ENCODE data around the gene TIMD4. TPM values are rescaled to one million over a fixed set of nuclear protein-coding genes. Genes with fewer than 3 reads are reported as not detected.
"Not testable (repeated sequence)": the region's sequence is repeated elsewhere in the genome, so short reads cannot be mapped to it uniquely, and the experiment has no call there.

Gene TIMD4
- total RNA-seq, 1 experiment from 2014 or later, result not detected

DNA sequence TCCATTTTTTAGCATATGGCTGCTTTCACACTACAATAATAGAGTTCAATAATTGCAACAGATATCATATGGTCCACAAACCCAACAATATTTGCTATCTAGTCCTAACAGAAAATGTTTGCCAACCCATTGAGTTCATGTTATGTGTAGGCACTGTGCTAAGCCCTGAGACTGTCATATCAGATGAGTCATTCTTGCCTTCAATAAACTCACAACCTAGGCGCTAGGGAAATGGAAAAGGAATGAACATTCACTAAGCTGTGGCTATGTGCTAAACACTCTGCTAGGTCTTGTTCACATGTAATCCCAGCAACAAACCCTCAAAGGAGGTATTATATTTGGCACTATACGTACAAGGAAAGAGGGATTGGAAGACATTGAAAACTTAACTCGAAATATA lies 8.4 kb upstream of the TIMD4 start:
- DNase-seq, result no peak
- Mint-ChIP-seq H3K27me3 (ENCODE audit: unreplicated experiment) (no peaks in the 10 kb centered on the region), H3K4me1 (ENCODE audit: low read depth, unreplicated experiment) (no peaks in the 10 kb centered on the region), H3K27ac (ENCODE audit: unreplicated experiment) (no peak overlapping the region), H3K9me3 (ENCODE audit: low read depth, unreplicated experiment) (peaks cover 6% of the 10 kb centered on the region), H3K4me3 (ENCODE audit: low read depth, unreplicated experiment) (no peak overlapping the region), H3K36me3 (ENCODE audit: insufficient read depth, unreplicated experiment) (no peaks in the 10 kb centered on the region)
- BruUV-seq (replicated peaks), result no TSS peak
- CTCF ChIA-PET, result interaction anchor here (2.0 kb wide), 1 partner anchor 161 kb away, joined by 4 read pairs; no protein-coding TSS in a partner anchor
- TF ChIP-seq, protein P1, sequence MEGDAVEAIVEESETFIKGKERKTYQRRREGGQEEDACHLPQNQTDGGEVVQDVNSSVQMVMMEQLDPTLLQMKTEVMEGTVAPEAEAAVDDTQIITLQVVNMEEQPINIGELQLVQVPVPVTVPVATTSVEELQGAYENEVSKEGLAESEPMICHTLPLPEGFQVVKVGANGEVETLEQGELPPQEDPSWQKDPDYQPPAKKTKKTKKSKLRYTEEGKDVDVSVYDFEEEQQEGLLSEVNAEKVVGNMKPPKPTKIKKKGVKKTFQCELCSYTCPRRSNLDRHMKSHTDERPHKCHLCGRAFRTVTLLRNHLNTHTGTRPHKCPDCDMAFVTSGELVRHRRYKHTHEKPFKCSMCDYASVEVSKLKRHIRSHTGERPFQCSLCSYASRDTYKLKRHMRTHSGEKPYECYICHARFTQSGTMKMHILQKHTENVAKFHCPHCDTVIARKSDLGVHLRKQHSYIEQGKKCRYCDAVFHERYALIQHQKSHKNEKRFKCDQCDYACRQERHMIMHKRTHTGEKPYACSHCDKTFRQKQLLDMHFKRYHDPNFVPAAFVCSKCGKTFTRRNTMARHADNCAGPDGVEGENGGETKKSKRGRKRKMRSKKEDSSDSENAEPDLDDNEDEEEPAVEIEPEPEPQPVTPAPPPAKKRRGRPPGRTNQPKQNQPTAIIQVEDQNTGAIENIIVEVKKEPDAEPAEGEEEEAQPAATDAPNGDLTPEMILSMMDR (IDR thresholded peaks at IDR 0.05; ENCODE audit: unreplicated experiment), result no peak
- intact Hi-C loops (cut with micrococcal nuclease; ENCODE audit: unreplicated experiment), result no loop called here

DNA sequence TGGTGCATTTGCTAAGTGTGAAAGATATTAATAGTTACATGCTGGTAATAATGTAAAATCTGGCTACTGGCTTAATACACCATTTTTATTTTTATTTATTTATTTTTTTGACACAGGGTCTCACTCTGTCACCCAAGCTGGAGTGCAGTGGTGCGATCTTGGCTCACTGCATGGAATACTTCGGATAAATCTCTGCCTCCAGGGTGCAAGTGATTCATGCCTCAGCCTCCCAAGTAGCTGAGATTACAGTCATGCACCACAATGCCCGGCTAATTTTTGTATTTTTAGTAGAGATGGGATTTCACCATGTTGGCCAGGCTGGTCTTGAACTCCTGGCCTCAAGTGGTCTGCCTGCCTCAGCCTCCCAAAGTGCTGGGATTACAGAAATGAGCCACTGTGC lies 4.4 kb upstream of the TIMD4 start:
- H3K27me3 Mint-ChIP-seq (ENCODE audit: unreplicated experiment); H3K4me3 Mint-ChIP-seq (ENCODE audit: low read depth, unreplicated experiment); H3K36me3 Mint-ChIP-seq (ENCODE audit: insufficient read depth, unreplicated experiment); CTCF ChIA-PET; H3K27ac Mint-ChIP-seq (ENCODE audit: unreplicated experiment); H3K9me3 Mint-ChIP-seq (ENCODE audit: low read depth, unreplicated experiment); DNase-seq; intact Hi-C loops (cut with micrococcal nuclease; ENCODE audit: unreplicated experiment); BruUV-seq (replicated peaks); H3K4me1 Mint-ChIP-seq (ENCODE audit: low read depth, unreplicated experiment): not testable (repeated sequence)

DNA sequence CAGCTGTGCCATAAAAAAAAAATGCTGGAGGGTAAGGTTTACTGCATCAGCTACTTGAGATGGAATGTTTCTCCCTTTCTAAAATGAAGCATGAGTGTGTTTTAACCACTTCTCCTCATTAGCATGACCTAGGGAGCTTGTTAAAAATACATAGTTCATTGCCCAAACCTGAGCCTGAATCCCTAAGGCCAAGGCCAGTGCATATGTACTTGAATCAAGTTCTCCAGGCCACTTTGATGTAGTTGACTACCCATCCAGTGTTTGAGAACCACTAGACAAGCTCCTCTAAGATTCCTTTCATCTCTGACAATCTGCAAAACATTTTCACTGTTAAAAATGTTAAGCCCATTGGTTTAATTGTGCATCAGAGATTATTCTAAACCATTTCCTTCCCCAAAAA lies 6.7 kb downstream of the TIMD4 start:
- no peak for DNase-seq
- TF ChIP-seq, protein P1 (IDR thresholded peaks at IDR 0.05; ENCODE audit: unreplicated experiment), result no peak
- H3K27ac Mint-ChIP-seq (ENCODE audit: unreplicated experiment), result no peak overlapping the region
- CTCF ChIA-PET, result interaction anchor here (0.7 kb wide), 1 partner anchor 1143 kb away, joined by 13 read pairs; no protein-coding TSS in a partner anchor
- H3K9me3 Mint-ChIP-seq (ENCODE audit: low read depth, unreplicated experiment), result no peaks in the 10 kb centered on the region
- no peaks in the 10 kb centered on the region for H3K36me3 Mint-ChIP-seq (ENCODE audit: insufficient read depth, unreplicated experiment)
- no peaks in the 10 kb centered on the region for H3K27me3 Mint-ChIP-seq (ENCODE audit: unreplicated experiment)
- H3K4me1 Mint-ChIP-seq (ENCODE audit: low read depth, unreplicated experiment), result no peaks in the 10 kb centered on the region
- no TSS peak for BruUV-seq (replicated peaks)
- no peak overlapping the region for H3K4me3 Mint-ChIP-seq (ENCODE audit: low read depth, unreplicated experiment)
- intact Hi-C loops (cut with micrococcal nuclease; ENCODE audit: unreplicated experiment), result no loop called here

DNA sequence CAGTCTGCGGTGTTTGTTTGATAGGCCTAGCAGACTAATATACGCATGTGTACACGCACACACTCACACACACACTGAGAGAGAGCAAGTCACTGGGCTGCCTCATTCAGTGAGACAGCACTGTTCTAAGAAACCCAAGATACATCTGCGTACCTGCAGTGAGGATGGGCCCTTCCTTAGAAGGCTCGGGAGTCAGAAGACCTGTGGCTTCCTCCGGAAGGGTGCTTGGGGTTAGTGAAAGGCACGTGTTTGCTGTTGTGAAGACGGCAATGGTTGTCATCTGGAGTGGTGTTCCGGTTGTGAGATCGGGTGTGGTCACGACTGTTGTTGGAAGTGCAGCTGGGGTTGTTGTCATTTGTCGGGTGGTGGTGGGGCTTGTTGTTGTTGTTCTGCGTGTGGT lies 11.7 kb downstream of the TIMD4 start:
- intact Hi-C loops (cut with micrococcal nuclease; ENCODE audit: unreplicated experiment), result no loop called here
- Mint-ChIP-seq H3K27ac (ENCODE audit: unreplicated experiment) (no peak overlapping the region), H3K4me1 (ENCODE audit: low read depth, unreplicated experiment) (no peaks in the 10 kb centered on the region), H3K36me3 (ENCODE audit: insufficient read depth, unreplicated experiment) (no peaks in the 10 kb centered on the region), H3K27me3 (ENCODE audit: unreplicated experiment) (no peaks in the 10 kb centered on the region), H3K4me3 (ENCODE audit: low read depth, unreplicated experiment) (no peak overlapping the region), H3K9me3 (ENCODE audit: low read depth, unreplicated experiment) (peaks cover 2% of the 10 kb centered on the region)
- no peak for DNase-seq
- BruUV-seq (replicated peaks), result no TSS peak
- CTCF ChIA-PET, result no interaction called here
- TF ChIP-seq, protein P1 (IDR thresholded peaks at IDR 0.05; ENCODE audit: unreplicated experiment), result no peak

DNA sequence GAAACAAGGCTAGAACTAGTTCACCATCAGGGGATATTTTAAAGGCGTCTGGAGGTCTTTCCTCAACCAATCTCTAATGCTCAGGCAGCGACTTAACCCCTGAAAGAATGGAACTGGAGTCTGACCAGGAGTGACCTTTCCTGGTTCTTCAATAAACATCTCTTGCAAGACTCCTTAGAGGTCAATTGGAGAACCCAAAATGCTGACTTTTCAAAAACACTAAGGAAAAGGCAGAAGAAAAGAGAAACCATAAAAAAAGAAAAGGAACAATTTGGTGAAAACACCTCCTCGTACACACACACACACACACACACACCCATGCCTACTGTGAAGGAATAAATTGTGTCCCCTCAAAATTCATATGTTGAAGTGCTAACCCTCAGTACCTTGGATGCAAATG lies 12.3 kb downstream of the TIMD4 start:
- Mint-ChIP-seq H3K27me3 (ENCODE audit: unreplicated experiment) (no peaks in the 10 kb centered on the region), H3K4me3 (ENCODE audit: low read depth, unreplicated experiment) (no peak overlapping the region), H3K9me3 (ENCODE audit: low read depth, unreplicated experiment) (peaks cover 2% of the 10 kb centered on the region), H3K36me3 (ENCODE audit: insufficient read depth, unreplicated experiment) (no peaks in the 10 kb centered on the region), H3K4me1 (ENCODE audit: low read depth, unreplicated experiment) (no peaks in the 10 kb centered on the region), H3K27ac (ENCODE audit: unreplicated experiment) (no peak overlapping the region)
- BruUV-seq (replicated peaks), result no TSS peak
- no peak for DNase-seq
- intact Hi-C loops (cut with micrococcal nuclease; ENCODE audit: unreplicated experiment), result no loop called here
- CTCF ChIA-PET, result no interaction called here
- TF ChIP-seq, protein P1 (IDR thresholded peaks at IDR 0.05; ENCODE audit: unreplicated experiment), result no peak
